ENCODE data around the gene ISG20L2.

Gene ISG20L2

DNA sequence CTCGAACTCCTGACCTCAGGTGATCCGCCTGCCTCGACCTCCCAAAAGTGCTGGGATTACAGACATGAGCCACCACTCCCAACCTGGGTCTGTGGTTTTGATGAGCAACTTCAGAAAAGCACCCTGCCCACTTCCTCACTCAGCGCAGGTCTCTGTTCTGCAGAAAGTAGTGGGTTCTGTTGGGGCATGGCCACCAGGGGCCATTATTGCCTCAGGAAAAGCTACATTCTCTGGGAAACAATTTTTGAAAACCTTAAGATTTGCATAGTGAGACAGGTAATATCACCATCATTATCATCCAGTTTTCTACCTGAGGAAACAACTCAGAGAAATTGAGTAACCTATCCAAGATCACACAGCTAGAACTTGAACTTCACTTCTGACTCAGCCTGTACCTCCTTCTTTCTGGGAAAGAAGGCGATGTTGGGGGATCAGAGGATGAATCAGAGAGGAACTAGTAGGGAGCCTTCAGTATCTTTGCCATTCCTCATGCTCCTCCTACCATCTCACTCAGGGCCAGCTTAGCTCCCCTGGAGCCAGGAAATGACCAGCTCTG is 44.3 kb downstream of the ISG20L2 start:
- DNase-seq, result peak; percentile 88

GRCh38 chr1:156682166-156682890 is 46.2 kb downstream of the ISG20L2 start:
- DNase-seq, result no peak

DNA sequence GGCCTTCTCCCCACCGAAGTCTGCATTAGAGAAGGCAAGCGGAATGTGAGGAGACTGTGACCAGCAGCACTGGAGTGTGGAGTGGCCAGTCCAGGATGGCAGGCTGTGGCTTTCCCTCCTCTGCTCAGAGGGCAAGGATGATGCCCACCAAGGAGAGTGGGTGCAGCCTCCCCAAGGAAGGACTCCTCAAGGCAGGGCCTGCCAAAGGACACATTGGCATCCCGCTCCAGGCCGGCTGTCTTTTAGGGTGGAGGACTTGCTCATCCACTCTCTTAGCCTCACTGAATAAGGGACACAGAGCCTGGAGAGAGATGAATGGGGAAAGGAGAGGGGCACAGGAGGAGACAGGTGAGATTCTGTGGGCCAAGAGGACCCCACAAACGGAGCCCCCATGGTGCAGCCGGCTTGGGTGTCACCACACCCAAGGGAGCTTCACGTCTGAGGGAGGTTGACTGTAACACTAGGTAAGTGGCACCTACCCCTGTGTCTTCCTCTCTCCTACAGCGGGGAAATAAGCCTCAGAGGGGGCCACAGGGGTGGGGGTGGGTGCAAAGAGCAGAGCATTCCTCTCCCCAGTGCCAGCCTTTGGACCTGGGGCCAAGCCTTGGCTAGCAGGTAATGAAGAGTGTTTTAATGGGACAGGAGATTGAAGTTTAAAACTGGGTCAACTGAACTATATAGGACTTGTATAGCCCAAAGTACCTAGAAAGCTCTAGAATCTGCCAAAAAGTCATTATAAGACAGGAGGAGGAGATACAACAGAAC is 47.2 kb downstream of the ISG20L2 start:
- DNase-seq, result no peak

DNA sequence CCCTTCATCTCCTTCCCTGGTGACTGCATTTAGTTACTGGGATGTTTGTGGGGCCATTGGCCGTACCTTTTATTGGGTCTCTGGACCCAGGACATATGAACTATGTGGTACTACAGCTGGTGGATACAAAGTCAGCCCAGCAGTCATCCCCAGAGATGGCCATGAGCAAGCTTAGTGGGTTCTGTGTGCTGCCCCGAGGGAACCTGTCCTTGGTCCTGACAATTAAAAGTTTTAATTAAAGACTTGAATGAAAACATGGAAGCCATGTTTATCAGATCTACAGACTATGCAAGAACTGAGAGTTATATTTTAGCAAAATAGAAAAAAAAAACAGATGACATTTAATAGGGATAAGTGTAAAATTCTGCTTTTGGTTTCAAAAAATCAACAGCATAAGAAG is 48.5 kb downstream of the ISG20L2 start:
- no peak for DNase-seq

DNA sequence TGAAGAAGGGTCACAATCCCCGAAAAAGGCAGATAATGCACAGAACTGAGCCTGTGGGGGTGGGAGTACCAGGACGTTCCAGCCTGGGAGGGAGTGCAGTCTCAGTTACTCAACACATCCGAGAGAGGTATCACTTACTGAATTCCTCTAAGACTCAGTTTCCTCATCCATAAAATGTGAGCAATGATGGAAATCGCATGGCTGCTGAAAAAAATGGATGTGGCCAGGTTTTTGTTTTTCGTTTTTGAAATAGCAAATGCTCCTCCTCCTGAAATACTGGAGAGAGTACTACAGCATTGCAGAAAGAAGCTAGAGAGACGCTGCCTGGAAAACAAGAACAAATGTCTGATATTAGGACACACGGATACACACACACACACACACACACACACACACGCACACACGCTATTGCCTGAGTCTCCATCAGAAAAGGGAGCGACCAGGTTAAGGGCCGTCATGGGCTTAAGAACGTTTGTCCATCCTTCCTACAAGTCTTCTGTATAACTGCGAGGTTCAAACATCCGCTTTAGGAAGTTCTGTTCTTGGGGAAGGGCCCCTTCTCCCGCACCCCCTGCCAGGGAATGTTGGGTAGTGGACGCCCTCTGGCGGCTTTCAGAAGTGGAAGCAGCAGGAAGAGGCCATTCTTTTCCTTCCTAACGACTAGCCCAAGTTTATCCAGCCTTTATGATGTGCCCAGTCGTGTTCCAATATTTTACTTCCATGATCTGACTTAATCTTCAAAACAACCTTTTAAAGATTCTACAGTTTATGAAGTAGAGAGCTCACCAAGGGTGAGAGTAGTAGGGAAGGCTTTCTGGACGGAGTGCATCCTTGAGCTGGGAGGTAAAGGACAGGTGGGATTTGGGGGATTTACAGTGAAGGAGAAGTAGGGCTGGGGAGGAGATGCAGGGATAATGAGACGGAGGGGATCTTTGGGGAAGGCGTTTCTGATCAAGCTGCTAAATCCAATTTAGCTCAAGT is 50.7 kb downstream of the ISG20L2 start:
- DNase-seq, result peak; percentile 64

DNA sequence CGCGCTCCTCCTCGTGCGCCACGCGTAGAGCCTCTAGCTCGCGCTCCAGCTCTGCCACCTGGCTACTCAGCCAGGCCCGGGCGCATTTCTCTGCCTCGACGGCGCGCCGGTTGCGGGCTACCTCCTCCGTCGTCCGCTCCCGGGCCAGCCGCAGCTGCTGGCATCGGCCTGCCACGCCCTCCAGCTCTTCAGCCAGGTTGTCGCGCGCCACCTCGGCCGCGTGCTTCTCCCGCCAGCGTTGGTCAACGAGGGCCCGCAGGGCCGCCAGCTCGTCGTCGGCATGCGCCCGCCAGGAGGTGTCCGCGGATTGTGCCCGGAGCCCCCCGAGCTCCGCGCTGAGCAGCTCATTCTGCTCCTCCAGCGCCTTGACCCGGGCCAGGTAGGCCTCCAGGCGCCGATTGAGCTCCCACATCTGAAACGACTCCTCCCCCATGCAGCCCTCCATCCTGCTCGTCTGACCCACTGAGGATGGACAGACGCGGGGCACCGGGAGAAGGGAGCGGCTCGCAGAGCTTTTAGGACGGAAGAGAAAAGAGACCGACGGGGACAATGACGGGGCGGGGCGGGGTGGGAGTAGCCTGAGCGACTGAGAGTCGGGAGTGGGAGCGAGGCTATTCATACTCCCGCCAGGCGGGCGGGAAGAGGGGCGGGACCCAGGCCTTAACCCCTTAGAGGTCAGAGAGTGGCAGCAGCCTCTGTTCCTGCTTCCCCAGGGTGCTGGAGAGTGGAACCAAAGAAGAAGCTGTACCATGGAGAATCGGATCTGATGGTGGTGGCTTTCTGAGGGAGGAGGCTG is 51.5 kb downstream of the ISG20L2 start, which contains the start of gene NES:
NES (minus strand) TSS at position 588 of the 796 bp plus-strand sequence; CDS start at position 445, 143 bp downstream.
- peak; percentile 11 for DNase-seq

GRCh38 chr1:156676114-156676819 is 52.3 kb downstream of the ISG20L2 start:
- DNase-seq, result no peak

- no peak for DNase-seq
These were observed 53.1 kb downstream of the ISG20L2 start for GRCh38 chr1:156675210-156676113.

DNA sequence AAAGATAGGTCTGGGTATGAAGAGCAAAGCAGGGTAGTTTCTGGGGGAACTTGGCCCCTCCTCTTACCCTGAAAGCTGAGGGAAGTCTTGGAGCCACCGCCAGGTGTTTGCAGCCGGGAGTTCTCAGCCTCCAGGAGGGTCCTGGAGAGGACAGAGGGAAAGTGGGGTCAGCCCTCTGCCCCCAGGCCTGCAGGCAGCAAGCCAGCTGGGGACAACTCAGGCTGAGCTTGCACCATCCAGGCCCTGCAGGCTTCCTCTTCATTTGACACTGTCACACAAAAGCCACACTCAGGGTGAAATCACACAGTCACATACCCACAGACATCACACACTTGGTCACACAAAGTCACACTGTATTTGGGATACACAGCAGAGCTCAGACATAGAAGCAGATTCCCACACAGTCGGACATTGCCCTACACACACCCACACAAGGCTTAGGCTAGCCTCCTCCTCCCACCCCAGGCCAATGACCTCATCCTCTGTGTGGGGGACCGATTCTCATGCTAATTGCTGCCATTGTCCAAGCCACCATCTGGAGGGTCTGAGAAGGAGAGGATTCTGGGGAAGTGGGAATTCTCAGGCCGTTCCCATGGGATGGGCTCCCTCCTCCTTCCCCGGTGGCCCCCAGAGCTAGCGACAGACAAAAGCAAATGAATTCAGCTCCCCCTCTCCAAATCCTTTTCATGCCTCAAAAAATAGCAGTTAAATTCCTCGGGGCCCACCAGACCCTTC is 55.0 kb downstream of the ISG20L2 start:
- DNase-seq, result no peak

All from HCEC 1CT (cell line).